OCI-LY1 (cell line): ENCODE measurements around the gene PATZ1.

Experiments
- H2AFZ ChIP-seq: fragments of 200-600 bp; sonication (generic), shearing (Covaris generic); 2 replicates; pipeline ENCODE4 v1.6.0; 2014; ENCODE audit warnings: antibody characterized with exemption, mild to moderate bottlenecking, low read length
- H3F3A ChIP-seq: fragments of 200-600 bp; sonication (generic), shearing (Covaris generic); 2 replicates; pipeline ENCODE4 v1.6.0; 2014; ENCODE audit warnings: mild to moderate bottlenecking, antibody characterized with exemption, low read length, moderate library complexity; ENCODE audit not compliant: insufficient read depth
- H3K27ac ChIP-seq: fragments of 200-600 bp; sonication (generic); 2 replicates; pipeline ENCODE4 v1.5.1; 2014; ENCODE audit warnings: low read length, mixed run types, mild to moderate bottlenecking, low read depth; ENCODE audit not compliant: poor library complexity, severe bottlenecking
- H3K27me3 ChIP-seq: fragments of 200-600 bp; sonication (generic); 2 replicates; pipeline ENCODE4 v1.6.0; 2014; ENCODE audit warnings: antibody characterized with exemption, mild to moderate bottlenecking, low read length, moderate library complexity; ENCODE audit not compliant: insufficient read depth
- H3K36me3 ChIP-seq: fragments of 200-600 bp; sonication (generic); 2 replicates; pipeline ENCODE4 v1.6.1; 2014; ENCODE audit warnings: mild to moderate bottlenecking, antibody characterized with exemption, low read length, moderate library complexity, mixed read lengths; ENCODE audit not compliant: insufficient read depth
- H3K4me1 ChIP-seq: fragments of 200-600 bp; sonication (generic); 2 replicates; pipeline ENCODE4 v1.5.1; 2014; ENCODE audit warnings: mild to moderate bottlenecking, low read length, moderate library complexity; ENCODE audit not compliant: insufficient read depth, severe bottlenecking
- H3K4me2 ChIP-seq: fragments of 200-600 bp; sonication (generic), shearing (Covaris generic); 2 replicates; pipeline ENCODE4 v1.6.1; 2014; ENCODE audit warnings: low read length
- H3K4me3 ChIP-seq: fragments of 200-600 bp; sonication (generic); 2 replicates; pipeline ENCODE4 v1.5.1; 2014; ENCODE audit warnings: low read length, low read depth, mild to moderate bottlenecking, mixed read lengths; ENCODE audit not compliant: poor library complexity, severe bottlenecking
- H3K79me2 ChIP-seq: fragments of 200-600 bp; shearing (Covaris generic); 2 replicates; pipeline ENCODE4 v1.6.1; 2016; ENCODE audit warnings: mixed run types, low read length, mixed read lengths; ENCODE audit not compliant: insufficient read depth
- H3K9ac ChIP-seq: fragments of 200-600 bp; sonication (generic), shearing (Covaris generic); 2 replicates; pipeline ENCODE4 v1.6.1; 2014; ENCODE audit warnings: mild to moderate bottlenecking, low read length, mixed read lengths
- H3K9me2 ChIP-seq: fragments of 200-600 bp; sonication (generic), shearing (Covaris generic); 2 replicates; pipeline ENCODE4 v1.6.1; 2014; ENCODE audit warnings: low read depth, mild to moderate bottlenecking, low read length, mixed read lengths
- H3K9me3 ChIP-seq: fragments of 200-600 bp; shearing (Covaris generic); 2 replicates; pipeline ENCODE4 v1.6.1; 2014; ENCODE audit warnings: low read length, mixed read lengths
- H4K20me1 ChIP-seq: fragments of 200-600 bp; sonication (generic), shearing (Covaris generic); 2 replicates; pipeline ENCODE4 v1.6.0; 2016; ENCODE audit warnings: mild to moderate bottlenecking, low read length; ENCODE audit not compliant: insufficient read depth
- EZH2 ChIP-seq: fragments of 200-600 bp; sonication (generic), shearing (Covaris generic); IDR thresholded peaks from 2 replicates; pipeline ENCODE4 v1.8.0; 2017; ENCODE audit warnings: borderline replicate concordance, mixed run types, mild to moderate bottlenecking, antibody characterized with exemption, low read length, moderate library complexity, mixed read lengths
- TF ChIP-seq, protein P1 (sequence below): fragments of 200-600 bp; sonication (generic), shearing (Covaris generic); IDR thresholded peaks from 2 replicates; pipeline ENCODE4 v1.5.1; 2017; ENCODE audit warnings: mild to moderate bottlenecking, antibody characterized with exemption, low read length, moderate library complexity, mixed read lengths

The PATZ1 gene

DNA sequence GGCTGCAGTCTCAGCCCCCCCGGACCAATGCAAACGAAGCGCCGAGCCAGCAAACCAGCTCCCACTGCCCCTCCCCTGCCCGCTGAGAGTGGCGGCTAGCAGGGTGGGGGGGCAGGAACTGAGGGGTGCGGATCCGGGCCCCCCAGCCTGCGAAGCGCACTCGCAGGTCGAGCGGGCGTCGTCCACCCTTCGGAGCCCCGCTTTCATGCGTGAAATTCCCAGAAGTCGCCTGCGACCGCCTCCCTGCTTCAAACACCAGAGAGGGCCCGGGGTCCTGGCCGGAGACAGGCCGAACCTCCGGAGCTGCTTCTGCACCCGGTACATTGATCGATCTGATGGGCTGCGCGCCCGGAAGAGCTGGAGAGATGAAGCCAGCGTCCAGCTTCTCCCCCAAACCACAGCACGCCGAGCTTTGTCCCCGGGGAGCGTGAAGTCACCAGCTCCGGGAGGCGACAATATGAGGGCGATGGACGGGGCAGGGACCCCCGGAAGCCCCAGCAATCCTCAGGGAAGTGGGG lies 646 bp upstream of the PATZ1 start:
- Histone ChIP-seq H3K36me3 (peaks cover 35% of the 10 kb centered on the region), H3K9me2 (no peaks in the 10 kb centered on the region), H3K9ac (peak overlapping the region; percentile 77), H3K27ac (peak overlapping the region; percentile 50), H3K79me2 (peaks cover 26% of the 10 kb centered on the region), H3K4me1 (peaks cover 48% of the 10 kb centered on the region), H3F3A (0 out of 2 replicates have a peak, but pooled peaks cover 7% of the 10 kb centered on the region), H3K4me3 (peak overlapping the region; percentile 63), H2AFZ (no peak overlapping the region), H3K4me2 (peak overlapping the region; percentile 79), H3K9me3 (no peaks in the 10 kb centered on the region), H3K27me3 (no peaks in the 10 kb centered on the region), H4K20me1 (no peaks in the 10 kb centered on the region)
- TF ChIP-seq, protein P1, sequence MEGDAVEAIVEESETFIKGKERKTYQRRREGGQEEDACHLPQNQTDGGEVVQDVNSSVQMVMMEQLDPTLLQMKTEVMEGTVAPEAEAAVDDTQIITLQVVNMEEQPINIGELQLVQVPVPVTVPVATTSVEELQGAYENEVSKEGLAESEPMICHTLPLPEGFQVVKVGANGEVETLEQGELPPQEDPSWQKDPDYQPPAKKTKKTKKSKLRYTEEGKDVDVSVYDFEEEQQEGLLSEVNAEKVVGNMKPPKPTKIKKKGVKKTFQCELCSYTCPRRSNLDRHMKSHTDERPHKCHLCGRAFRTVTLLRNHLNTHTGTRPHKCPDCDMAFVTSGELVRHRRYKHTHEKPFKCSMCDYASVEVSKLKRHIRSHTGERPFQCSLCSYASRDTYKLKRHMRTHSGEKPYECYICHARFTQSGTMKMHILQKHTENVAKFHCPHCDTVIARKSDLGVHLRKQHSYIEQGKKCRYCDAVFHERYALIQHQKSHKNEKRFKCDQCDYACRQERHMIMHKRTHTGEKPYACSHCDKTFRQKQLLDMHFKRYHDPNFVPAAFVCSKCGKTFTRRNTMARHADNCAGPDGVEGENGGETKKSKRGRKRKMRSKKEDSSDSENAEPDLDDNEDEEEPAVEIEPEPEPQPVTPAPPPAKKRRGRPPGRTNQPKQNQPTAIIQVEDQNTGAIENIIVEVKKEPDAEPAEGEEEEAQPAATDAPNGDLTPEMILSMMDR, result no peak

GRCh38 chr22:31345331-31346254 lies 553 bp downstream of the PATZ1 start:
- Histone ChIP-seq H3K9me3 (no peaks in the 10 kb centered on the region), H3K27ac (peak overlapping the region; percentile 78), H3K79me2 (peaks cover 26% of the 10 kb centered on the region), H4K20me1 (no peaks in the 10 kb centered on the region), H3F3A (0 out of 2 replicates have a peak, but pooled peaks cover 7% of the 10 kb centered on the region), H3K4me2 (peak overlapping the region; percentile 83), H3K4me3 (peak overlapping the region; percentile 86), H2AFZ (no peak overlapping the region), H3K4me1 (peaks cover 52% of the 10 kb centered on the region), H3K9ac (peak overlapping the region; percentile 85), H3K27me3 (no peaks in the 10 kb centered on the region), H3K36me3 (peaks cover 47% of the 10 kb centered on the region), H3K9me2 (no peaks in the 10 kb centered on the region)
- TF ChIP-seq, protein P1, result peak; percentile 76
- TF ChIP-seq EZH2, result no peak

- H3F3A ChIP-seq, result 0 out of 2 replicates have a peak, but pooled peaks cover 7% of the 10 kb centered on the region
- H3K4me3 ChIP-seq, result peak overlapping the region; percentile 86
- H3K27ac ChIP-seq, result peak overlapping the region; percentile 78
- H3K9ac ChIP-seq, result peak overlapping the region; percentile 70
- H2AFZ ChIP-seq, result no peak overlapping the region
- H4K20me1 ChIP-seq, result no peaks in the 10 kb centered on the region
- peak overlapping the region; percentile 83 for H3K4me2 ChIP-seq
- no peaks in the 10 kb centered on the region for H3K27me3 ChIP-seq
- H3K4me1 ChIP-seq, result peaks cover 52% of the 10 kb centered on the region
- H3K9me2 ChIP-seq, result no peaks in the 10 kb centered on the region
- H3K79me2 ChIP-seq, result peaks cover 26% of the 10 kb centered on the region
- H3K36me3 ChIP-seq, result peaks cover 55% of the 10 kb centered on the region
- TF ChIP-seq EZH2, result no peak
- TF ChIP-seq, protein P1, result no peak
- no peaks in the 10 kb centered on the region for H3K9me3 ChIP-seq
Observed at GRCh38 chr22:31344578-31345330, 1.4 kb downstream of the PATZ1 start.
